HG03175 (cell line): ENCODE results near the gene VPS45.

Source experiments
- ATAC-seq: cut with Tn5 transposase; IDR thresholded peaks from one replicate; pipeline ENCODE4 v1.9.1; 2021; ENCODE audit warnings: mild to moderate bottlenecking, moderate library complexity; ENCODE audit not compliant: unreplicated experiment

VPS45 gene

DNA sequence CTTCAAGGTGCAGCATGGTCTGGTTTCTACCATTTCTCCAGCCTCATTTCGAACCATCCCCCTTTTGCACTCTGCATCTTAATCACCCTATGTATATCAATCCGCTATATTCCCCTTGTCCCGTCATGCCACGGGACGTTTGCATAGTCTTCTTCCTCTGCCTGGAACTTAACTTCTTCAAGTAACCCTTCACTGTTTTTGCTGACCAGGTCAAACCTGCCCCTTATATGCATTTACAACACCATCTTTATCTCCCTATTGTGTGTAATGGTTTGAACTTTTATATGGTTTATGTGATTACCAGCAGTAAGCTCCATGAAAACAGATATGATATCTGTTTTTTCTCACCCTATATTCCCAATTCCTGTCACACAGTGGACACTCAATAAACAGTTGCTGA, 2.3 kb downstream of the VPS45 start:
- no peak for ATAC-seq

DNA sequence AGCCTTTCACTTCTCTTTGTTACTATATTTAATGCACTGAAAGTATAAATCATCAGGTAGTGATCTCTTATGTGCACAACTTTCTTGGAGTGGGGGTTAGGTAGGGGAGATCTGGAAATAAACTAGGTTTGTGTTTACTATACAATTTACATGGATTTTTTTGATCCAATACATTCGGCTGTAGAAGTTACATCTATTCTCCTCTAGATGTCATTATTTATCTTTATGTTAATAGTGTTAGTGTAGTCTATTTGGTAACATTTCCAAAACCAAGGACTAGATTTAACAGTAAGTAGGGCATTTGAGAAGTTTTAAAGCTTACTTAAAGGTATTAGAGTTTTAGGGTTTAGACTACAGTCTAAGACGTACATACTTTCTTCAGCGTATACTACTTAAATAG, 5.4 kb downstream of the VPS45 start:
- no peak for ATAC-seq

- ATAC-seq, result no peak
Observed at GRCh38 chr1:150073516-150073915, 5.9 kb downstream of the VPS45 start.

DNA sequence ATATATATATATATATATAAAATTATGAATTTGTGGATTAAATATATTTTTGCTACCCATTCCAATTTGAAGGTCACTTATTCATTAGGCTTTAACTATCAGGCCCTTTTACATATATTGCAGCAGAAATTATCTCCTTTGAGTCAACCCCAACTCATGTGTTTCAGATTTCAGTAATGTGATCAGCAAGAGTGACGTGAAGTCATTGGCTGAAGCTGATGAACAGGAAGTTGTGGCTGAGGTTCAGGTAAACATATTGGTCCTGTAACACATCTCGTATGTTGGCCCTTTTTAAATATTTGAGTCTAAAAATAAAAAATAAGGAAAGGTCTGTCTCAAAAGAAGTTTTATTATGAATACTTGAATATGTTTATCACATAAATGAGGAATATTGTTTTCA, 8.5 kb downstream of the VPS45 start:
- no peak for ATAC-seq

DNA sequence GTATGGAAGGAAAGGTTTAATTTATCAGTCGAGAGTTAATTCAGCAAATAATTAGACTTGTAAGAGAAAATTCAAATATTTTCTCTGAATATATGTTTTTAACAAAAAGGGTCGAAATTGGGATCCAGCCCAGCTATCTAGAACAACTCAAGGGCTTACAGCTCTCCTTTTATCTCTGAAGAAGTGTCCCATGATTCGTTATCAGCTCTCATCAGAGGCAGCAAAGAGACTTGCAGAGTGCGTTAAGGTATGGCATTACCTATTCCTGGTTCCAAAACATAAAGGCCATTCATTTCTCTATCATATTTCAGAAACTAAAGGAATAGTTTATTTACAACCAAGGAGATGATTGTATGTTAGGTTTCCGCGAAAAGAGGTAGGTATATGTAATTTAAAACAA, 9.4 kb downstream of the VPS45 start:
- no peak for ATAC-seq

GRCh38 chr1:150080784-150081183, 13.2 kb downstream of the VPS45 start:
- ATAC-seq, result no peak

DNA sequence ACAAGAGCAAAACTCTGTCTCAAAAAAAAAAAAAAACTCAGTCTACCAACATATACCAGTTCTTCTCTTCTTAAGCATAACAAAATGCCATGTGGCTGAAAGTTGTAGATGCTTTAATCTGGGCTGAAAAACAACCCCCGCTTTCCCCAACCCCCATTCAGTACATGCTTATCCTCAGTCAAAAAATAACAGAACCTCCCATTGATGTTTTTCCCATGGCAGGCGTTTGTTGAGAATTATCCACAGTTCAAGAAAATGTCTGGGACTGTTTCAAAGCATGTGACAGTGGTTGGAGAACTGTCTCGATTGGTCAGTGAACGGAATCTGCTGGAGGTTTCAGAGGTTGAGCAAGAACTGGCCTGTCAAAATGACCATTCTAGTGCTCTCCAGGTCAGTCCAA, 14.9 kb downstream of the VPS45 start:
- ATAC-seq, result no peak

- no peak for ATAC-seq
Observed at GRCh38 chr1:150083907-150084306, 16.3 kb downstream of the VPS45 start.

- ATAC-seq, result no peak
Observed at GRCh38 chr1:150085406-150085805, 17.8 kb downstream of the VPS45 start.

GRCh38 chr1:150087415-150087814, 19.8 kb downstream of the VPS45 start:
- ATAC-seq, result no peak

- ATAC-seq, result no peak
Observed at GRCh38 chr1:150089846-150090520, 22.4 kb downstream of the VPS45 start.

- ATAC-seq, result no peak
Observed at GRCh38 chr1:150092180-150092791, 24.7 kb downstream of the VPS45 start.

GRCh38 chr1:150093805-150094204, 26.2 kb downstream of the VPS45 start:
- ATAC-seq, result no peak

DNA sequence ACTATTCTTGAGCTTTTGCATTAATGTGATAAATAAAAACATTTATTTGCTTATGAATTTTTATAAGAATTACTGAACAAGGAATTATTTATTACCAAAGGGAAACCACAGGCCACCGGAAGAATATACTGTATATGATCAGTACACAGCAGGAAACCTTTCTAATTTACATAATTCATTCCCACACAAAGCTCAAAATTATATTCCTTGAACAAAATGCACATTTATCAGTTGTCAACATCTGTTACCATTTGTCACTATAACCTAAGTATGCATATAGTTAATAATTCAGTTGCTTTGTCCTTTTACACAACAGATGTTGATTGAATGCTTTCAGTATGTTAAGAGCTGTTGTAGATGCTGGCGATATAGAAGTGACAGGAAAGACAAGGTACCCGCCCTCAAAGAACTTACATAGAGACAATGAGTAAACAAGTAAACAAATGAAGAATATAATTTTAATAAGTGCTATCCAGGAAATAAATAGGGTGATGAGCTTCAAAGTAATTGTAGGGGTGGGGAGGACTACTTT, 27.2 kb downstream of the VPS45 start:
- no peak for ATAC-seq

- ATAC-seq, result no peak
Observed at GRCh38 chr1:150102986-150103385, 35.4 kb downstream of the VPS45 start.

GRCh38 chr1:150106341-150106740, 38.8 kb downstream of the VPS45 start:
- ATAC-seq, result no peak

DNA sequence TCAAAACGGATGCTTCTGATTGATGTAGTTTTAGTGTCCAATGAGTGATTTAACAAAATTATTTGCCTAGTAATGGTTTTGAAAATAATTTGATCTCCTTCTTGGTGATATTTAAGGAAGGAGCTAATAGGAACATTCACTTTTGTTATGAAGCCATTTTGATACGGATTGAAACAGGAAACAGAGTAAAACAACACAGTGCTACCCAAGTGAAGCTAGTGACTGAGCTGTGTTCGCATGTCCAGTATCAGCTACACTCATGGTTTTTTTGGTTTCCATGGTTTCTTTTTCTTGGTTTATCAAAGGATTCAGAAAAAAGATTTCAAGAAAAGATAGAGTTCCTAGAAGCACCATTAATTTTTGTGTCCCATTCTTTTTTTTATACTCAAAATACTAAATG, 42.0 kb downstream of the VPS45 start:
- no peak for ATAC-seq

- no peak for ATAC-seq
Observed at GRCh38 chr1:150110116-150110515, 42.5 kb downstream of the VPS45 start.

- ATAC-seq, result no peak
Observed at GRCh38 chr1:150111670-150112069, 44.1 kb downstream of the VPS45 start.

DNA sequence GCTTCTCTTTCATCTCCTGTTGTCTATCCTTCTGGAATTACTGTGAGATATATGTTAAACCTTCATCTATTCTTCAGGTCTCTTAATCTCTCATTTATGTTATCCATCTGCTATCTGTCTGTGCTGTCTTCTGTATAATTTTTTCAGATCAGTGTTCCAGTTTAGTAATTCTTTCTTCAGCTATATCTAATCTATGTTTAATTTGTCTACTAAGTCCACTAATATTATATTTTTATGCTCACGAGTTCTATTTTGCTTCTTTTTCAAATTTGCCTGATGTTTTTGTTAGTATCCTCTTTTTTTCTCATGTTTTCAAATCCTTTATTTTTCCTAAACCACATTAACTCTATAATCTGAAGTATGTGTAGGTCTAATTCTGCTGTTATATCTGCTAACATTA, 47.5 kb downstream of the VPS45 start:
- ATAC-seq, result no peak

- no peak for ATAC-seq
Observed at GRCh38 chr1:150118716-150119115, 51.1 kb downstream of the VPS45 start.

GRCh38 chr1:150121236-150121862, 53.8 kb downstream of the VPS45 start:
- ATAC-seq, result no peak
